Epithelial cell of proximal tubule (primary cell): ENCODE data around the gene DLEU7. TPM values are rescaled to one million over a fixed set of nuclear protein-coding genes. Genes with fewer than 3 reads are reported as not detected.

ENCODE experiments used
- DNase-seq: peaks from one replicate; pipeline ENCODE4 v3.0.0-alpha.2; 2011; ENCODE audit warnings: low read depth
- H3K4me3 ChIP-seq: 2 replicates; pipeline ENCODE4 v1.5.1; 2011; ENCODE audit warnings: low read depth, mild to moderate bottlenecking, low read length
- total RNA-seq: library from RNA; depleted of rRNA; stranded (reverse); fragments of >200 nt; gene quantifications from 2 replicates; pipeline ENCODE4 v1.2.3, GENCODE V29; 2015
- TF ChIP-seq, protein P1 (sequence below): conservative IDR thresholded peaks from 2 replicates; pipeline ENCODE4 v1.5.1; 2012; ENCODE audit warnings: low read depth, mild to moderate bottlenecking, low read length

The DLEU7 gene
- total RNA-seq, 1 donor from 2014 or later: not detected

DNA sequence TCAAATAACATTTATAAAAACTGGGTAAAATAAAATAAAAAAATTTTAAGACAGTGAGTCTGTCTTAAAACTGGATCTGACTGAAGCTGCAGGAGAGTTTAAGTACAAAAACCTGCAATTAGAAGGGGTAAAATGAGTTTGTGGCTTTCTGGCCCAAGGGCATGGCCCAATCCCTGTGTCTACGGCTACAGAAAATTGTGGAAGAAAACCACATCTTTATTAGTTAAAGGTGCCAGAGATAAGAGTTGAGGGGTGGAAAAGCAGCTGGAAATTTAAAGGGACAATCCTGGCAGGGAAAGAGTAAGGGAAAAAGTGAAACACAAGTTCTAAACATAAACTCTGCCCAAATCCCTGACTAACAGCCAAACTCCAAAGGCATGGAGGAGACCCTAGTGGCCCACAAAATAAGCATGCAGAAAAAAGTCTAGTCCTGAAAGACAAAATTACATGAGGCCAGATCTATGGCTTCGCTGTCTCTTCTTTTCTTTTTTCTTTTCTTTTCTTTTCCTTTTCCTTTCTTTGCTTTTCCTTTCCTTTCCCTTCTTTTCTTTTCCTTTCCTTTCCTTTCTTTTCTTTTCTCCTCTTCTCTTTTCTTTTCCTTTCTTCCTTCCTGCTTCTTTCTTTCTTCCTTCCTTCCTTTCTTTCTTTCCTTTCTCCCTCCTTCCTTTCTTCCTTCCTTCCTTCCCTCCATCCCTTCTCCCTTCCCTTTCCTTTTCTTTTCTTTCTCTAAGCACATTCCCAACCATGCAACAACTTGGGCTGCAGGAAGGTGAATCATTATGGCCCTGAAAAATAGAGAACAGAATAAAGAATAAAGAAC, 23.5 kb upstream of the DLEU7 start:
- TF ChIP-seq, protein P1, sequence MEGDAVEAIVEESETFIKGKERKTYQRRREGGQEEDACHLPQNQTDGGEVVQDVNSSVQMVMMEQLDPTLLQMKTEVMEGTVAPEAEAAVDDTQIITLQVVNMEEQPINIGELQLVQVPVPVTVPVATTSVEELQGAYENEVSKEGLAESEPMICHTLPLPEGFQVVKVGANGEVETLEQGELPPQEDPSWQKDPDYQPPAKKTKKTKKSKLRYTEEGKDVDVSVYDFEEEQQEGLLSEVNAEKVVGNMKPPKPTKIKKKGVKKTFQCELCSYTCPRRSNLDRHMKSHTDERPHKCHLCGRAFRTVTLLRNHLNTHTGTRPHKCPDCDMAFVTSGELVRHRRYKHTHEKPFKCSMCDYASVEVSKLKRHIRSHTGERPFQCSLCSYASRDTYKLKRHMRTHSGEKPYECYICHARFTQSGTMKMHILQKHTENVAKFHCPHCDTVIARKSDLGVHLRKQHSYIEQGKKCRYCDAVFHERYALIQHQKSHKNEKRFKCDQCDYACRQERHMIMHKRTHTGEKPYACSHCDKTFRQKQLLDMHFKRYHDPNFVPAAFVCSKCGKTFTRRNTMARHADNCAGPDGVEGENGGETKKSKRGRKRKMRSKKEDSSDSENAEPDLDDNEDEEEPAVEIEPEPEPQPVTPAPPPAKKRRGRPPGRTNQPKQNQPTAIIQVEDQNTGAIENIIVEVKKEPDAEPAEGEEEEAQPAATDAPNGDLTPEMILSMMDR: no peak
- no peak for DNase-seq
- no peak overlapping the region for H3K4me3 ChIP-seq

DNA sequence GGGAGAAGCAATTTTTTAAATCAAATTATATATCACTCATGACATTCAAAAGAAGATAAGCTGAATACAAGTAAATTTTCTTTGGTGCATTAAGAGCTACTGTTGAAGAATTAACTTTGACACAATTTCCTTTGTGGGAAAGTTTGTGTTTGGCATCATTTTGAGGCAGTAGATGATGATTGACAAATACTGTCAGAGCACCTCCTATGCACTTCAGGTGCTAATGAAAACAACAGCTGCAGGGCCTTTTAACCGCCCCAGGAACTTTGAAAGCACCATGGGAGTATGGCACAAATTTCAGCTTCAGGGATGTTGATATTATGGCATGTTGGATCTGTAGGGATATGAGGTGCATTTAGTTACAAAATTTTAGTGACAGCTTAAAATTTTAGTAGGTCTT, 21.0 kb upstream of the DLEU7 start:
- no peak for DNase-seq
- no peak overlapping the region for H3K4me3 ChIP-seq
- TF ChIP-seq, protein P1: no peak

DNA sequence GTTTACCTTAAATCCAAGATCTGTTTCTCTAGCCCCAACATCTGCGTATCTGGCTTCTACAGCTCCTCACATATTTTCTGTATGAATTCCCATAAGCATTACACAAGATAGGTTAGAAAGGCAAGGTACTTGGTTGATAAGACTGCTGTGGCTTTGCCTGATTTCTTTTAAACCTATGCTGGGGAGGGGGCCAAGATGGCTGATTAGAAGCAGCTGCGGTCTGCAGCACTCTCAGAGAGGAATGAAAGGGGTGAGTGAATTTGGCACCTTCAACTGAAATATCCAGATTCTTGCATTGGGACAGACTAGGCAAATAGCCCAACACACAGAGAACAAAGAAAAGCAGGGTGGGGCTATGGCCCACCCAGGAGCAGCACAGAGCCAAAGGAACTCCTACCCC, 12.2 kb upstream of the DLEU7 start:
- TF ChIP-seq, protein P1: no peak
- no peak for DNase-seq
- H3K4me3 ChIP-seq: no peak overlapping the region

DNA sequence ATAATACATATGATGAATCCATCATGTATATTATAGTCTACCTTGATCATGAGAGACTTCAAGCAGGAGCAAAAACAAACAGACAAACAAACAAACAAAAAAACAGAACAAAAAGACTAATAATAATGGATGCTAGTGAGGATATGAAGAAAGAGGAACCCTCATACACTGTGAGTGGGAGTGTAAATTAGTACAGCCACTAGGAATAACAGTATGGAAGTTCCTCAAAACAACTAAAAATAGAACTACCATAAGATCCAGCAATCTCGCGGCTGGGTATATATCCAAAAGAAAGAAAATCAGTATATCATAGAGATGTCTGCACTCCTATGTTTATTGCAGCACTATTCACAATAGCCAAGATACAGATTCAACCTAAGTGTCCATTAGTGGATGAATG, 7.0 kb upstream of the DLEU7 start:
- TF ChIP-seq, protein P1: no peak
- no peak overlapping the region for H3K4me3 ChIP-seq
- no peak for DNase-seq

DNA sequence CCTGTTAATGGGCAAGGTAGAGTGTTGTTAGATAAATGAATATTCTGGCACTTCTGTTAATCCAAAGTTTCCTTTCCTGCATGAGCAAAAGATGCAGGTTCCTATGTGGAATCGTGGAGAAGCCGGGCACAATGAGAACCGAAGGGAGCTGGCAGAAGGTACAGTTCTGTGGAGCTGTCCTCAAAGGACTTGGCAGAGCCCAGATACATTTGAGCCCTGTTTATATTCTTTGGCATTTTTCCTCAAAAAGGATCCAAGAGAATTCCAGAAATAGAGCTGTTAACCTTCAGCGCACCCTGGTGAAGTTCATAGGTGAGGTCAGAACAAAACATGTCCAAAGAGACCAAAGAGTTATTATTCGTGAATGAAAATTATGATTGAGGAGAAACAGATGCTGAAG, 4.0 kb upstream of the DLEU7 start:
- TF ChIP-seq, protein P1: no peak
- no peak for DNase-seq
- H3K4me3 ChIP-seq: no peak overlapping the region

DNA sequence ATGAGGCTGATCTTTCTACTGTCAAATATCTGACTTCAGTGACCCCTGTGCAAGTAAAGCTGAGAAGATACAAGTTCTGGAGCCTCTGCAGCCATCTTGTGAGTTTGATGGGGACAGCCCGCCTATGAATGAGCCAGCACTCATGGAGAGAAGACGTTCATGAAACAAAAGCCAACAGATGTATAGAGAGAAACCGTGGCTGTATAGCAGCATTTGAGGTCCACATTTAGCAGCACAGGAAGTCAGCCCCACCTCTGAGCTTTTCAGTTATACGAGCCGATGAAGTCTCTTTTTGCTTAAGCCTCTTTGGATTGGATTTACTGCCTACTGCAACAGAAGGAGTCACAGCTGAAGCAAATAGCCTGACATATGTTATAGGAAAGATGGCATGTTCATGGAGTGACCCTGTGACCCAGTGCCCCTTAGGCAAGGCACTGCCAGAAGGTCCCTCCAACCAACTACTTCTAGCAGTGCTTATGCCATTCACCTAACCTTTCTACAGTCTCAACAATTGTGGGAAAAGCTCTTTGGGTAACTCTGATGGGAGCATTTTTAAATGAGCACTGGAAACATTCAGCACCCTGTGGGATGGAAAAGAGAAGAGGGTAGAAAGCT, 3.5 kb upstream of the DLEU7 start:
- TF ChIP-seq, protein P1: no peak
- no peak overlapping the region for H3K4me3 ChIP-seq
- DNase-seq: no peak

DNA sequence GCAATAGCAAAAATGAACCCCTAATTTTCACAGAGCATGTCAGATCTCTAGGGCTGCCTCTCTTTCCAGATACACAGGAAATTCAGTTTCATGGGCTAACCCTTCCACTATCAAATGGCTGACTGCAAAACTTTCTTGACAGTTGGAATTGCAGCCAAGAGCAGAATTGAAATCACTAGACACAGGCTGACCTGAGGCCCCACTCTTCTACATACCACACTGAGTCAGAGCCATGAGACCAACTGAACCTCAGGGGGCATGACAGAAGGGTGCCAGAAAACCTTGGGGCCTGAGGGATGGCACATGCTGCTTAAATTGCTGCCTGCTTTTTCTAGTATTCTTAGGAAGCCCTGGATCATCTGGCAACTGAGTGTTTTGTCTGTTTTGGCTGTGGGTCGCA, 1.7 kb upstream of the DLEU7 start:
- TF ChIP-seq, protein P1: no peak
- no peak for DNase-seq
- H3K4me3 ChIP-seq: no peak overlapping the region
